ENCODE measurements around the gene BIN2.

Gene BIN2

DNA sequence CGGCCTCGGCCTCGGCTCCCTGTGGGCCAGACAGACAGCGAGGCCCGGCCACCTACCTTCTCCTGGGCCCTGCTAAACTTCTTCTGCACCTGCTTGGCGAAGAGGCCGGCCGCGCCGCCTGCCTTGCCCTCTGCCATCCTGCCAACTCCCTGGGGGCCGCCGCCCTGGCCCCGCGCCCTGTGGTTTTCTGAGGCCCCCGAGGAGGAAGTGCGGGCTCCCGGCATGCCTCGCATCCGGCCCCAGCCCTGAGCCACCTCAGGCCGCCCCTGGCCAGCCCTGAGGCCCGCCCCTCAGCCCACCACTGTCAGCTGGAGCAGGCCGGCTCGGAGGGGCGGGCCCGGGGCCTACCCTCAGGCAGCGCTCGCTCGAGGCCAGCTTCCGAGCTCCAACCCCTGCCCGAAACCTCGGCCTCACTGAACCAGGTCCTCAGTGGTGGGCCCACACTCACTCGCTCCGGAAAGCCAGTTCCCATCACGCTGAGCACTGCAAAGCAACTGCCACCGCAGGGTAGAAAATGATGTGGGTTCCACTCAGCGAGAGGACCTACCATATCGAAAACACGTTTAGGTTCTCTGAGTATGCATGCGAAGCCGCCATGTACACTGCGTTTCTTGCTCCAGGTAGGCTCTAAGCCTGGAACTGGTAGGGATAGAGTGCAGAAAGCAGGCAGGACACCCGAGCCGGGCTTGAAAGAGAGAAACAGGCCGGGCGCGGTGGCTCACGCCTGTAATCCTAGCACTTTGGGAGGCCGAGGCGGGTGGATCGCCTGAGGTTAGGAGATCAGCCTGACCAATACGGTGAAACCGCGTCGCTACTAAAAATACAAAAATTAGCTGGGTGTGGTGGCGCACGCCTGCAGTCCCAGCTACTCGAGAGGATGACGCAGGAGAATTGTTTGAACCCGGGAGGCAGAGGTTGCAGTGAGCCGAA, at the start of gene BIN2:
Gene BIN2 (minus strand): TSS at position 209 of the 930 bp plus-strand sequence. CDS start 72 bp downstream, at position 137.
- DNase-seq: peak; percentile 71

- DNase-seq: no peak
Measured at GRCh38 chr12:51373187-51373586, 49.2 kb upstream of the BIN2 start.

- no peak for DNase-seq
Measured at GRCh38 chr12:51372021-51372420, 48.0 kb upstream of the BIN2 start.

GRCh38 chr12:51371295-51371953, 47.5 kb upstream of the BIN2 start:
- no peak for DNase-seq

GRCh38 chr12:51370667-51371066, 46.7 kb upstream of the BIN2 start:
- no peak for DNase-seq

DNA sequence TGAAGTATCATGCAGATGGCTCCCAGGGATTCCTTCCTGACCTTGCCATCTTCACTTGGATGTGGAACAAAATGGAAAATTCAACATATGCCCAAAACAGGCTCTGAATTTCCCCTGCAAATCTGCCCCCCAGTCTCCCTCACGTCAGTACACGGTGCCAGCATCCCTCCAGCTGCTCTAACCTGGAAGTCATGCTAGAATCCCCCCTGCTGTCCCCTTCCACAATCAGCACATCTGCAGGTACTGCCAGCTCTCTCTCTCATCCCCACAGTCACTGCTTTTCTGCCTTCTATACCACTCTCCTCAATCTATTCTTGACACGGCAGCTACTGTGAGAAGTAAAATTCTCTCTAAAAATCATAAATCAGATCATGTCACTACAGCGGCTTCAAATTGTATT, 45.6 kb upstream of the BIN2 start:
- DNase-seq: no peak

DNA sequence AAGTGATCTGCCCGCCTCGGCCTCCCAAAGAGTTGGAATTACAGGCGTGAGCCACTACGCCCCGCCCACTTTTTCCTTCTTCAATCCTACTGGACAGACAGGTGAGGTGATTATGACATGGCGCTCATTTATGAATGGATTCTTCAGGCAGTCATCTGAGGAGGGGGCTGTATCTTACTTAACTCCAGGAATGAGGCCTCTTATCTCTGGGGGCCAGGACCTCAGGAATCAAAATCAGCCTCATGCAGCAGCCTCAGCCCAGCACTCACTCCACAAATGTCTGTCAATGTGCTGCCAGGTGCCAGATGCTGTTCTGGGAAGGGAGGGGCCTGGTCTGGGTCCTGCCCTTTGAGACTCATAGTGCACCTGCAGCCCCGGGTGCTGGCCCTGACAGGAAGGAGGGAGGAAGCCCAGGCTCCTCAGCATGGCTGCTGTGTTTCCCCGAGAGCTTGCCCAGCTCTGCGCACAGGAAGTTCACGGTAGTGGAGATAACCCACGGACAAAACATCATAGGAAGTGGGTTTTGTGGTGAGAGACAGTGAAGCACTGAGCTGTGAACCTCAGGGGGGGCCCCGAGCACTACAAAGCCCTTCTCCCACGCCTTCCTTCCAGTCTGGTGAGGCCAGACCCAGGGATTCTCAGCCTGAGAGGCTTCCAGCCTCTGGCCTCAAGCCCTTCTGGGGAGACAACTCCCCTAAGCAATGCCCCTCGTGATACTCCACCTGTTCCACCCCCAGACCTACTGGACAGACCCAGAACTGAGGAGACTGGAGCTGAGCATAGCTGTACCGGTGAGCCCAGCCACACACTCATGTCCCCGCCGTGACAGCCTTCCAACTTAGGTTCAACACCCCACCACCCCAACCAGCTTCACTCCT, 44.9 kb upstream of the BIN2 start:
- DNase-seq: peak; percentile 83

DNA sequence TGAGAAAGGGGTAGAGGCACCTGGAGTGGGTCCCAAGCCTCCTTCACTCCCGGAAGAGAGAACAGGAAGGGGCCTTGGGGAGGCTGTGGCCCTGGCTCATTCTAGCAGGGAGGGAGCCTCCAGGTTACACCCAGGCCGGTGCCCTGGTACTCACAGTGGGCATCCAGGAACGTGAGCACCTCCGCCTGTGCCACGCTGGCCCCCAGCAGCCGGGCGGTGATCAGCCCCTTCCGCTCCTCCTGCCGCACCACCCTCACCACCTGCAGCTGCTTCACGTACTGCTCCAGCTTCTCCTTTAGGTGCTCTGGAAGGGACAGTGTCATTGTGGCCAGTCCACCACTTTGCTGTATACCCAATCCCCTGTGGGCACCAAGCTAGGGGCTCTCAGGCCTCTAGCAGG, 41.3 kb upstream of the BIN2 start:
- no peak for DNase-seq

GRCh38 chr12:51364001-51364400, 40.0 kb upstream of the BIN2 start:
- DNase-seq: no peak

DNA sequence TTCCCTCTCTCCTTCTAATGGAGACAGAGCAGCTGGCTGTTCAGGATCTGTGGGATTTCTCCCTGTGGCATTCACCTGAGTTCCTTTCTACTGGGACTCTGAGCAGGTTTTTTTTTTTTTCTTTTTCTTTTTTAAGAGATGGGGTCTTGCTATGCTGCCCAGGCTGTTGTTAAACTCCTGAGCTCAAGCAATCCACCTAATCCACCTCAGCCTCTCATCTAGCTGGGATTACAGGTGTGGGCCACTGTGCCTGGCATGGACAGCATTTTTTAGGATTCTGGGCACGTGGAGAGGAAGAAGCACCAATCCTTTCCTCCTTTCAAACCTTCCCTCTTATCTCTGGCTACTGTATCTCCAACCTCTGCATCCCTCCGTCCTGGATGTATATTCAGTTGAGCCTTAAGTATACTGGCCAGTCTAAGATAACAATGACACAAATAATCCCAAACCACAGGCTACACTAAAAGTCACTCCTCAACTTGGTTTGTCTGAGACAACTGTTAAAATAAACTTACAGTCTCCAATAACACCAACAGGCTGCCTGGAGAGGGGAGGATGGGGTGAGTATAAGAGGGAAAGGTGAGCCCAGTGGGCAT, 38.9 kb upstream of the BIN2 start:
- no peak for DNase-seq

DNA sequence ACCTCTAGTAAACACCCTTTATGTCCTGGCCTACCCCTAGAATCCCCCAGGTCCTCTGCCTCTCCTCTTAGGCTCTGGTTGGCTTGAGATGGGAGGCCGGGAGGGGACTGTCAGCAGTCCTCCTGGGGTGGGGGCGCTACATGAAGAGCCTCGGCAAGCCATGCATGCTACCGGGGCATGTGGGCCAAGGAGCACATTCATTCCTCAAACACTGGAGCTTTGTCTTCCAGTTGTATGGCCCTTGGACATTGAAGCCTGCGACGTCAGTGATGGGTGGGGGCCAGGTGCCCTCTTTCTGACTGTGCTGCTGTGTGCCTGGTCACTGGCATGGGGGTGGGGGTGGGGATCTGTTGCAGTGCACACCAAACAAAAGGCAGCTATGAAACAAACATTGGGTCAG, 38.3 kb upstream of the BIN2 start:
- no peak for DNase-seq

- no peak for DNase-seq
Measured at GRCh38 chr12:51361161-51362016, 37.4 kb upstream of the BIN2 start.

DNA sequence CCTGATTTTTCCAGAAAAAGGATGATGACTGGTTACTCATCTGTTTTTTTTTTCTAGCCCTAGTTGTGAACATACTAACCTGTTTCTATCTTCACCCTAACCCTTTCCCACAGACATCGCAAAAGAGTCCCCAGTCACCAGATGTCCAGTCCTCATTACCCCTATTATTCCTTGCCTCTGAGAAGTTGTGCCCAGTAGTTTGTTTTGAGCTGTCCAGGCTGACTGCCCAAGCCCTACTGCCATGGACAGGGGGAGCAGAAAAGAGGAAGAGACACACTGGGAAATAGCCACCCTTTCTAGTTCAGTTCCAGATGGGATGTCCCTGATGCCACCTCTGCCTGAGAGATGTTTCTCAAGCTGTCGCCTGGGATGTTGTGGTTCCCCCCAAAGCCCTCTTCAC, 36.3 kb upstream of the BIN2 start:
- DNase-seq: no peak

DNA sequence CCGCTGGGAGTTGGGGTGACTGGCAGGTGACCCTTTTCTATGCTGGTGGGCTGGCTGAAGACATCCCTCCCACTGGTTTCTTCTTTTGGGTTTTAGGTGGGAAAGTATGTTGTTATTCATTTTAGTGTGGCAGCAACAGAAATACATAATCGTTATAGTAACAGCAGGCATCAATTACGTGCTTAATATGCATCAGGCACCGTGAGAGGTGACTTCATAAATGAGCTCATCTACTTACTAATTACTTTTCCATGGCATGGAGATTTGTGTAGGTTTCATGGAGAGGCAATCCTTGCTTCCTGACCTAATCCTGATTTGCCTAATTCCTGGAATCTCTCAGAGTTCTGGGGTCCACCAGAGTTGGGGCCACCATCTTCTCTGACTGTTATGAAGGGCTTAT, 35.9 kb upstream of the BIN2 start:
- DNase-seq: no peak

GRCh38 chr12:51358496-51358895, 34.5 kb upstream of the BIN2 start:
- DNase-seq: no peak

- peak; percentile 4 for DNase-seq
Measured at GRCh38 chr12:51357374-51358047, 33.5 kb upstream of the BIN2 start.

- DNase-seq: peak; percentile 19
Measured at GRCh38 chr12:51351913-51352532, 28.0 kb upstream of the BIN2 start.

- no peak for DNase-seq
Measured at GRCh38 chr12:51349026-51349425, 25.1 kb upstream of the BIN2 start.

- no peak for DNase-seq
Measured at GRCh38 chr12:51348116-51348515, 24.1 kb upstream of the BIN2 start.

DNA sequence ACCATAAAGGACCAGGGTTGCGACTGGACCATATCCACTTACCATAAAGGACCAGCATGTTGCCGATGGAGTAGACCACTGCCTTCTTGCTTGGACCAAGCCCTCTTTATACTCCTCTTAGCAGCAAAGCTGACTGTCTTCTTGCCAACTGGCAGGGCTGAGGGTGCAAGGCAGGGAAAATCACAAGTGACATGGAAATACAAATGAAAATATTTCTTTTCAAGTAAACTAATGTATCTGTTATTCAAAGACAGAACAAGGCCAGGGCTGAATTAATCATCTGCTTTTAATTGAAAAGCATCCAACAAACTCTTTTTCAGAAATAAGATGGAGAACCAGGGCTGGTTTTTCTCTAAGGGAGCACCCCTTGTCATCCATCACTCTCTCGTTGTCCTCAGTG, 22.6 kb upstream of the BIN2 start, which contains the start of gene CELA1:
Gene CELA1 (minus strand): TSS at position 99 of the 400 bp plus-strand sequence. CDS start 41 bp downstream, at position 58.
- DNase-seq: no peak

DNA sequence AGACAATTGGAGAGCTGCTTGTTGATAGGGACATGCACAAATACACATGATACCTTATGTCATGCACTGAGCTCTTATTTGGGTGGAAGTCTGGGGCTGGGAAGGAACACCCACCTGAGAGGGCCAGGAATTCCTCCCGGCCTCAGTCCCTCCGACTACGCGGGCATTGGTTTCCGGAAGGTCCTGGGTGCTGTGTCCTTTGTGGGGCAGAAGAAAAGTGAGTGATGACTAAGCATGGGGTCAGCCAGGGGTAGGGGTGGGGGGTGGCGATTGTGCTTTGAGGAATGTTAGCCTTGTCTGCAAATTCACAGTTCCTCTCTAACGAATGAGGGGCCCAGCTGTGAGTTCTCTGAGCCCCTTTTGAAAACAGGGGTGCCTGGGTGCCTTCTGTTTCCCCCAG, 21.7 kb upstream of the BIN2 start:
- DNase-seq: no peak
